HG03354 (cell line): ENCODE data around the gene DAO.
A peak's percentile ranks its signal among the peaks of the same experiment; 100 is the strongest.
"Not testable (repeated sequence)": the region's sequence is repeated elsewhere in the genome, so short reads cannot be mapped to it uniquely, and the experiment has no call there.

Source experiments
- ATAC-seq: cut with Tn5 transposase; IDR thresholded peaks from one replicate; pipeline ENCODE4 v1.9.1; 2021; ENCODE audit warnings: mild to moderate bottlenecking; ENCODE audit not compliant: unreplicated experiment, poor library complexity, severe bottlenecking

Gene DAO

DNA sequence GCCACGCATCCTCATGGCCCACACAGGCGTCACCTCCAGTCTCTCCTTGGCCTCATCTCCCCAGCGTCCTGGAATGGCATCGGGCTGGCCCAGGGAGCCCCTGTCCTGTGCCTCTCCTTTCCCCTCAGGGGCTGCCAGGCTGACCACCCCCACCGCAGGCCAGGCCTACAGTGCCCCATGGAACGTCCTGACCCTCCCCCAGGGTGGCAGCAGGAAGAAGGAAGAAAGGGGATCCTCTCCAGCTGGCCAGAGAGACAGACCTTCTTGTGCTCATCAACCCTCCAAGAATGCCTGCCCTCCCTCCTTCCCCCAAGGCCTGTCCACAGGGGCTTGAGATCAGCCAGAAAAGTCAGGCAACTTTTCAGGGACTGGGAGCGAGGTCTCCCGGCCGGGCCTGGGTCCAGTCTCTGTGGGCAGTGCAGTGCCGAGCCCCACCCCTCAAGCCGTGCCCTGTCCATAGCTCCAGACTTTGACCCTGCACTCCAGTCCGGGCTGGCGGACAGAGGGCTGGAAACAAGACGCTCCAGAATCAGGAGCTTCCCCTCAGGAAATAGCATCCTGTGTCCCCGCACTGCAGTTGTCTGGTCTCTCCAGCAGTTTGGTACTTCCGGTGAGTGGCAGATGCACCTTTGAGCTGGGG, at the start of gene DAO:
Gene DAO (plus strand): TSS at position 478 of the 640 bp plus-strand sequence. CDS start 4,915 bp downstream, outside the sequence.
- ATAC-seq, result no peak

DNA sequence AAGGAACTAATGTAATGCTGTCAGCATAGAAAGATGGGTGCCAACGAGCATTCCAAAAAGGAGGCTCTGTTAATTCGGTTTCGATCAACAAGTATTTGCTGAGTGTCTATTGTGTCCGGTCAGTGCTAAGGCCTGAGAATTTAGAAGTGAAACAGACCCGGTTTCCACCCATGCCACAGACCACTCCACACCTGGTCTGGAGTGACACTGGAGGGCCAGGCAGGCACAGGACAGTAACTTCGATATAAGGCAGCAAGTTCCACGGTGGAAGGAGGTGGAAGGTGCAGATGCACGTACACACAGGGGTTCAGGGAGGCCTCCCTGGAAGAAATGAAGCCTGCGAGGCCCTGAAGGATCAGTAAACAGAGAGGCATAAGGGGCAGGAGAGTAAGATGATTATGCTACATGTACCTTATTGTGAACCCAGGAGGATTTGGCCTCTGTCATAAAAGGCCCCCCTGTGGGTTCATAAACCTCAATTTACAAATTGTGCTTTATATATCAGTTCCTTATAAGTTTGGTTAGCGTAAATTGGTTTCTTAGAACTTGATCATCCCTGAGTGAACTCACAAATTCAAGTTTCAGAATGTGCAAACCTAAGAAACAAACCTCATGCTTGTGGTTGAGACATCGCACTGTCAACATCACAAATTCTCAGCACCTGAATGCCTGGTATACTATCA, 48.4 kb upstream of the DAO start:
- ATAC-seq, result peak; percentile 72

DNA sequence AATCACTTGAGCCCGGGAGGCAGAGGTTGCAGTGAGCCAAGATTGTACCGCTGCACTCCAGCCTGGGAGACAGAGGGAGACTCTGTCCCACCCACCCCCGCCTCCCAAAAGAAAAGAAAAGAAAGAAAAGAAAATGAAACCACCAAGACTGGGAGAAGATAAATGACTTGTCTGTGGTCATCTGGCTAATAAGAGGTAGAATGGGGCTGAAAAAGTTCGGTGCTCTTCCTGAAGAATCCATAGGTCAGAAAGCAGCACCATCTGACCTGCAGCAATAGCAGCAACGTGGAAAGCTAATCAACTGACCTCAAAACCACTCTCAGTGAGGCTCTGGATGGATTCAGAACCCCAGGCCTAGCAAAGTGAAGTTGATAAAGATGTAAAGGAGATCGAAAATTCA, 47.7 kb upstream of the DAO start:
- no peak for ATAC-seq

DNA sequence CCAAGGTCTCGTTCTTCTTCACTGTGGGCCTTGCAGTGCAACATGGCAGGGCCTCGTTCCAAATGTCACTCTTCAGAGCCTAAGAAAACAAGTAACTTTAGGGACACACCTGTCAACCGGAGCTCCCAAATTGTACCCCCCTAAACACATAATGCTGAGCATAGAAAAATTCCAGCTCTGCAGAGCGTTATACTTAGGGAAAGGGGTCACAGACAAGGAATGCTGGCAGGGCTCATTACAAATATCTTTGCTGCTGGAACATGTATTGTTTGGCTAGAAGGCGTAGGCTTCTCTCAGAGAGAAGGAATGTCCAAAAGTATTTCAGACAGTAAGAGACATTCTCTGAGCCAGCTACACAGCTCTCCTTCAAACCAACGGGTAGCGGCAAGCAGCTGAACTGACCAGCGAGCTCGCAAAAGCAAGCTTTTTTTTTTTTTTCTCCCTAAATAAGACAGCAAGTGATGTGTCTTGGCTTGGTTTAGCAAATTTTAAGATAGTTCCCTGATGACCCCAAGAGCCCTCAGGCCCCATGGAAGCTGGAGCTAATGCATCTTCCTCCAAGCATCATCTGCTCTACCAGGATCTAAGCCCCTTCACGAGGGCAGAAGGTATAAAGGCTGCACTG, 47.0 kb upstream of the DAO start:
- no peak for ATAC-seq

DNA sequence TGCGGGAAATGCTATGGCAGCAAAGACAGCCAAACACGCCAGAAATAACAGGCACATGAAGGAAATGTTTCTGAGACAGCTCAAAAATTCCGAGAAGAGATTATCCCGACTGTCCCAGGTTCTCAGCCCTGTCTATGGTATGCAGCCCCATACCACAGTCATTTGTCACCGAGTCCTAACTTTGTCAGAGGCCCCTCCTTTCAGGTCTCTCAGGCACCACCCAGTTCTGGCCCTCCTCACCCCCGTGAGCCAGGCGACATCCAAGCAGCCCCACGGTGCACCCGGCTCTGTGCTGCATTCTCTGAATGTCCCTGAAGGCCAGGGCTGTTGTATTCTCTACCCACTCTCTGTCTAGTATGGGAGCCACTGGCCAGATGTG, 46.5 kb upstream of the DAO start:
- ATAC-seq, result no peak

DNA sequence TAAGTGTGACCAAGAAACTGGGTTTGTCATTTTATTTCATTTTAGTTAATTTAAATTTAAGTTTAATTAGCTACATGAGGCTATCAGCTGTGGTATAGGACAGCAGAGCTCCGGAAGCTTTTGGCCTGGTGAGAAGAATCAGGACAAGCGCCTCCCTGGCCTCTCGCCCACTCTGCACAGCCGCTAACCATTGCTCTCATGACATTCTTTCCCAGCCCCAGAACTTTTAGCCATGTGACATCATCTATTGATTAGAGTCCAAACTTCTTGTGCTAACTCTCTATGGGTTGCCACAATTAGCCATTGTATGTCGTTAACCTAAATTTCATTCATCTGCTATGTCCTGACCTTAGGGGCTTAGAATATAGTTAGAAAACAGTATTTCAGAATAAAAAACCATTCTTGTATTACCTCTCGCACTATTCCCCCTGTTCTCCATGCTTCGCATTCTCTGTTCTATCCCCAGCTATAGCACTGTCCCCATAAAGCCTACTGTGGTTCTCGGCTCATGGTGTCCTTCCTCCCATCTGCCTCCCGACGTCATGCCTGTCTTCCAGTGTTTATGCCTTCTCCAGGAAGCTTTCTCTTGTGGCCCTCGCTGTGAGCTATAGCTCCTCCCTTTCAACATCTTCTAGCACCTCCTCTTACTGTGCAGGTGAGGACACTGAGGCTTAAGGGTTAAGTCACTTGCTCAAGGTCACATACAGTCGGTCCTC, 46.0 kb upstream of the DAO start:
- ATAC-seq, result no peak

DNA sequence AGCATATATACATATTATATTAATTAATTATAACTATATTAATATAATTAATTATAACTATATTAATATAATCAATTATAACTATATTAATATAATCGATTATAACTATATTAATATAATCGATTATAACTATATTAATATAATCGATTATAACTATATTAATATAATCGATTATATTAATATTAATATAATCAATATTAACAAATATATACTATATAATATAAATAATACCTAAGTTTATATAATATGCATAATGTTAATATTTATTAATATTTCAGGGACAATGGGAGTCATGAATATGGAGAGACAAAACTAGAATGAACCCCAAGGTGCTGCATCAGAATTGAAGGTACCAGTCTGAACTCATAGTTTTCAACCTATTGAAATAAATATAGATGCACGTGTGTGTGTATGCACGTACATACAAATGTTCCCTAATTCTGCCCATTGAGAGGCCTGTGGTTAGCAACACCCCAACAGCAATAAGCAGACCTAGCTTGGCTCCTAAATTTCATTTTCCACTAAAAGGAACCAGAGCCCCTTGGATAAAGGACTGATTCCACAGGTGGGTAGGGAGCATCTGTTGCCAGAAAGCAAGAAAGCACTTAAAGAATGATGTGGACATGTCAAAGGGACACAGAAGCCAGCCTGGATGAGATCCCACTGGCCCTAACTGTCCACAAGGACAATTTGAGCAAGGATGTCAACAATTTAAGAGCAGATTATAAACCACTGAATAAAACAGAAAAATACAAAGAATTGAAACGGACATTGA, 43.8 kb upstream of the DAO start:
- no peak for ATAC-seq

DNA sequence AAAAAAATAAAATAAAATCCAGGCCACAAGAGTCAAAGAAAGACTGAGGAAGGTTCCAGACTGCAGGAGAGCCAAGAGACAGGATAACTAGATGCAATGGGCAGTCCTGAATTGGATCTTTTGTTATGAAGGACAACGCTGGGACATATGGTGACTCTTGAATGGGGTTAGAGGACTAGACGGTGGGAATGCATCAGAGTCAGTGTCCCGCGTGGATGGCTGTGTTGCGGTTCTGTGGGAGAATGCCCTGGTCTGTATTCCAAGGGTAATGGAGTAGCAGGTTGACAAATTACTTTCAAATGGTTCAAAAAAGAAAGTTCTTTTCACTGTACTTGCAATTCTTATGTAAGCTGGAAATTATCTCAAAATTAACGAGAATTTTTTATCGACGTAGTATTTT, 42.7 kb upstream of the DAO start:
- ATAC-seq, result no peak

DNA sequence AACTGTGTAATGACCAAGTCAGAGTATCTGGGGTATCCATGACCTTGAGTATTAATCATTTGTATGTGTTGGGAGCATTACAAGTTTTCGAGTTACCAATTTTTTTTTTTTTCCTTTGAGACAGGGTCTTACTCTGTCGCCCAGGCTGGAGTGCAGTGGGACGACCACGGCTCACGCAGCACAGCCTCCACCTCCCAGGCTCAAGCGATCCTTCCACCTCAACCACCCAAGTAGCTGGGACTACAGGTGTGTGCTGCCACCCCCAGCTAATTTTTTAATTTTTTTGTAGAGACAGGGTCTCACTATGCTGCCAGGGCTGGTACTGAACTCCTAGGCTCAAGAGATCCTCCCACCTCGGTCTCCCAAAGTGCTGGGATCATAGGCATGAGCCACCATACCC, 42.2 kb upstream of the DAO start:
- ATAC-seq, result no peak

DNA sequence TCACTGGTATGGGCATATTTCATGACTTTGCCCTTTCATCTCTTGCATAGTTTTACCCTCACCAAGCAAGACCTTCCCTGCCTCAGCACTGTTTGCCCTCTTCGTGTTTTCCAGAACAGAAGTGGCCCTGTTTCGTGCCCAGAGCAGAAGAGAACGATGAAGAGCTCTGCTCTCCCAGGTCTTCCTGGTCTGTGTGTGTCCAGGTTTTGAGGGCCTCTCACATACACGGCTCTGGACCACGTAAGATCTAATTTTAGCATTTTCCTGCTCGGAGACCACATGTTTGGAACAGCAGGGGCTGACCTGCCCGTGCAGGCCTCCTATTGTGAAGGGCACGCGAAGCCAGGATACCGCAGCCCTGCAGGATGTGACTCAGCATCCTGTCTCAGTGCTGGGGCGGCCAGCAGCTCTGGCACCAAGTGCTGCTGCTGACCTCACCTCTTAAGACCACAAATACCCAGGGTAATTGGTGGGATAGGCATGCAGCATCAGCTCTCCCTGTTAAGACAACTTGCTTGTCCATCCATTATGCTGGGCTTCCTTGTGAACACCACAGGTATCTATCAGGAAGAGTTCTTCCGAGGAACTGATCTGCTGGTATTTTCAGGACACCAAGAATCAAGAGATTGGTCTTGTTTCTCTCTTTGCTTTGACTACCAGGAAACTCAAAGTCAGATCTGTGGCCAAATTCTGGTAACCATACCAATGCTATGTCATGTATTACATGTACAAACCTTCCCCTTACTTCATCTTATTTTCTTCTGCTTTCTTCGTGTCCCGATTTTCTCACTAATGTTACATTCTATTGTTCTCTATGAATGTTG, 41.5 kb upstream of the DAO start:
- peak; percentile 97 for ATAC-seq

DNA sequence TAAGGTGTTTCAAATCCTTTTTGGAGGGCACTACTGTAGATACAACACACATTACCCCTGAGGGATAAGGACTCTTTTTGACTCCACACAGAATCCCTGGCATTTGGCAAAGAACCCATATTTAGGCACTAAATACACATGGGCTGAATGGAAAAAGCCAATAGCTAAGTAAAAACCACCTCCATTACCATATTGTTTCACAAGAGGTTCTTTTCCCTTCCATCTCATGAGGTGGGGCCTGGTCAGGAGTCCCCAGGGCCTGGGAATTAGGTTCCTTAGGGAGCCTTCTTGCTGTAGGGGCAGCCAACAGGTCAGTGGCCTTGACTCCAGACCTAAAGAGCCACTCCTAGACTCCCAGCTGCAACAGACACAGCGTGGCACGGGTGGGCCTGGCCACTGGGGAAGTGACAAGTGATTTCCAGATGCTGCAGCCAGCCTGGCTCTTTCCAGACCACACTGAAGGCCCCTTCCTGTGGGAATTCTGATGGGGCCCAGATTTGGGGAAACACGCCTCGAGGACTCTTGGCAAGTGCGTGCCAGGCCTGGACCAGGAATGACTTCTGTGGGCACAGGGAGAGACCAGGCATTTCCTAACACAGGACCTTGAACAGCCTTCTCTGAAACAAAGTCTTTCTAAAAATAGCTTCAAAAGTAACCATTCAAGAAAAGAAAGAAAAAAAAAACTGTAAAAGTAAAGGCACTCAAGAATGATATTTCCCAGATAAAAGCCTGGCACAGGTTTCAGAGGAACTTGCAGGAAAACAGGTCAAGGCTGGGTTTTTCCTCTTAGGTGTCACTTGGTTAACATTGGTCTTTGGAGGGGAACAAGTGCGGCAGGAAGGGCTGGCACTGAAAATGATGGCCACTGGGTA, 40.6 kb upstream of the DAO start:
- ATAC-seq, result no peak

DNA sequence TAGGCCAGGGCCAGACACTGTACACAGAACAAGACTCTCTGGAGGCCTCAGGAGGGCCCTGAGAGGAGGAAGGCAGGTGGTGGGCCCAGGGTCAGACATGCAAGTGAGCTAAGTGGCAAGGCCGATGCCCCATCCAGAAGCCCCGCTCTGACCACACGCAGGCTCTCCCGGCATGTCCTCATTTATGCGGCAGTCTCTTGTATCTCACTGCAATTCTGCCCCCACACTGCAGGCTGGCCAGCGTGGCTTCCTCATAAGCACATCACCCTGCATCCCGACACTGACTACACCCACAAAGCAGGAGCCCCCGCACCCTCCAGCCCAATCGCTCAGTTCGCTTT, 40.0 kb upstream of the DAO start:
- no peak for ATAC-seq

DNA sequence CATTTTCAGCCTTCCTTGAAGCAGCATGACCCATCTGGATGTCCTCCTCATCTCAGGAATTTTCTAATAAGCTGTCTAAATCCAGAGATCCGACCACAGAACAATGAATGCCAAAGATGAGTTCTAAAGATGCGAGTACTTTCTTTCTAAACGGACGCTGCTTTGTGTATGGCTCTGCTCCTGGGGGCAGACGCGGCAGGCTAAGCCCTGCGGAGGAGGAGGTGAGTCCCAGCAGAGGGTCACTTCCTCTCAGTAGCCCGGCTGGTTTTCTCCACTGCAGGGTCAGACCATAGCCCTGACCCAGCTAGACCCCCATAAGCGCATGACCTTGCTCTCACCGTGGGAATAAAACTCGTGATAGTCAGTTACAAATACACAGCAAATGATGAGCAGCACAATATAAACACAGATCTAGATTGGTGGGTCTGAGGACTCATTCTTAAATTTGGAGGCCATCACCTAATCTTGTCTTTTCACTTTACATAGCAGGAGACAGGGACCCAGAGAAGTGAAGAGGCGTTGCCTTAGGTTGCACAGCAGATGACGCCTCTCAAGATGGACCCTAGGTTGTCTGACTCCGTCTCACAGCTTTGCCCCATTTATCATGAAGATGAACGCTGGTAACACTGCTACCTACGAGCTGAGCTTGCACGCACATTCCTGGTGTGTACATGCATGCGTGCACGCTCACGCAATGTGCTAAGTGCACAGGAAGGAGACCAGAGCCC, 39.1 kb upstream of the DAO start:
- no peak for ATAC-seq

DNA sequence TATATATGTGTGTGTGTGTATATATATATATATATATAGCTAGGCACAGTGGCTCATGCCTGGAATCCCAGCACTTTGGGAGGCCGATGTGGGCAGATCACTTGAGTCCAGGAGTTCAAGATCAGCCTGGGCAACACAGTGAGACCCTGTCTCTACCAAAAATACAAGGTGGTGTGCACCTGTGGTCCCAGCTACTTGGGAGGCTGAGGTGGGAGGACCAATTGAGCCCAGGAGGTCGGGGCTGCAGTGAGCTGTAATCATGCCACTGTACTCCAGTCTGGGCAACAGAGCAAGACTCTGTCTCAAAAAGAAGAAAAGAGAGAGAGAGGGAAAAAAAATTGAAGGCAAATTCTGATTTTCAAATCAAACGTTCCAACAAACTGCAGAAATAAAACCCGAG, 38.1 kb upstream of the DAO start:
- not testable (repeated sequence) for ATAC-seq

DNA sequence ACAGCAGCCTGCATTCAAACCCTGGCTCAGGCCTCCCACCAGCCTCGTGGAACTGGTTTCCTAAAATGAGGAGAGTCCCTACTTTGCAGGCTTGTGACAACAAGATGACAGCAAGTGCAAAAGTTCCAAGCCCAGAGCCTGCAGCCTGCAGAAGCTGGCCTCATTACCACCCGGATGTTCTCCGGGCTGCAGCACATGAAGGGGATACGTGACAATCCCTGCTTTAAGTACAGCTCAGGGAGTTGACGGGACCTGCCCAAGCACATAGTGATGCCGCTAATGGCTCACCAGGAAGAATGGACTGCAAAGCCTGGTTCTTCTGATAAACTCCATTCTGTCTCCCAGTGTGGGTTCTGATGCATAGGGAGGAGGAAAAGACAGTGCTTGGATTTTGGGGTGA, 37.5 kb upstream of the DAO start:
- no peak for ATAC-seq

DNA sequence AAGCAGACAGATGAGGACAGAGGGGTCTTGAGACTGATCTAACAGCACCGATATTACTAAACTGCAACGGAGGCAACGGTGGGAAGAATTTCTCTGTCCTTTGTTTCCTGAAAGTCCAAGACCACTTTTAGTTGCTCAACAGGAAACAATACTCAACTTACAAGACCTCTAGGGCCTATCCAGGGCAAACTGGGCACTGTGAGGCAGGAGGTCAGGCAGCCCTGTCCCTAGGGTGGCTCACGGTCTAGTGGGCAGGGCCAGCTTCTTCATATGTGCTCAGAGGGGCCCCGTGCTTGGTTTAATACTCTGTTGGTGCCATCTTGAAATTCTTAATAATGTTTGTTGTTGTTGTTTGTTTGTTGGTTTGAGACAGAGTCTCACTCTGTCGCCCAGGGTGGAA, 36.7 kb upstream of the DAO start:
- no peak for ATAC-seq

DNA sequence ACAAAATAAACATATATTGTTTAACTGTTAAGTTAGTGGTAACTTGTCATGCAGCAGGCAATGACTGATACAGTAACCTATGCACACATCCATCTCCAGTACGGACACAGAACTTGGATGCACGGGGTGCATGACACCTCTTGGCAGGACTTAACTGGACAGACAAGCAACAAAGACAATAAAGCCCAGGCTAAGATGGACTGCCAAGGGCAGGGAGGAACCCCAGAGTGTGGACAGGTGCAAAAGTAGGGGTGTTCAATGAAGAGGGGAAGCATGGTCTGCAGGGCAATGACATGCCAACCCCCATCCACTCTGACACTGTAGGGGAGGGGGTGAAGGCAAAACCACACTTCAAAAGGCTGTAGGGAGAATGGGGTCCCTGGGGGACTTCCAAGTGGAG, 34.2 kb upstream of the DAO start:
- ATAC-seq, result no peak

DNA sequence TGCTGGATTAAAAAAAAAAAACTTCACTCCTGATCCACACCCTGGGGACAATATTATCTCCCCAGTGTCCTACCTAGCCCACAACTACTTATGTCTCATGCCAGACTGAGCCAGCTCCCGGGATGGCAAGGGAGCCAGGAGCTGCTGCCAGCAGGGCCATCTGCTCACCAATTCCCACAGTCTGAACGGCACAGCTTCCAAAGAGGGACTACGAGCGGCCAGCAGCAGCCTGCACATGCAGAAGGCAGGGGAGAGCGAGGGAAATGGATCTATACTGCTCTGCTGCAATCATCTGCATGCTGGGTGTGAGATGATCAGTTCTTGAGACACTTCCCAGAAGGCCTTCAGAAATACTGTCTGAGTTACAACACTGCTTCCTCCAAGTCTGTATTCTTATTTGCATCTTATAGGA, 33.6 kb upstream of the DAO start:
- ATAC-seq, result no peak
